Adipocyte (in vitro differentiated cells): ENCODE data around the gene DMXL2.
"Not testable (repeated sequence)": the region's sequence is repeated elsewhere in the genome, so short reads cannot be mapped to it uniquely, and the experiment has no call there.

Experiments
- DNase-seq: peaks from one replicate; pipeline ENCODE4 v3.0.0-alpha.2; 2015; ENCODE audit warnings: low read depth
- H3K27me3 ChIP-seq: replicated peaks from 2 replicates; pipeline ENCODE4 v1.7.0; 2013; ENCODE audit warnings: mild to moderate bottlenecking, low read length, moderate library complexity; ENCODE audit not compliant: control insufficient read depth, insufficient read depth
- H3K36me3 ChIP-seq: 2 replicates; pipeline ENCODE4 v1.7.0; 2013; ENCODE audit warnings: low read length, mild to moderate bottlenecking, moderate library complexity; ENCODE audit not compliant: control insufficient read depth, insufficient read depth, severe bottlenecking
- H3K4me1 ChIP-seq: 2 replicates; pipeline ENCODE4 v1.7.0; 2013; ENCODE audit warnings: mild to moderate bottlenecking, low read length, moderate library complexity; ENCODE audit not compliant: control insufficient read depth, insufficient read depth
- H3K4me3 ChIP-seq: 2 replicates; pipeline ENCODE4 v1.7.0; 2013; ENCODE audit warnings: mild to moderate bottlenecking, low read length, moderate library complexity
- H3K9ac ChIP-seq: 2 replicates; pipeline ENCODE4 v1.7.0; 2013; ENCODE audit warnings: mild to moderate bottlenecking, low read length, moderate library complexity
- H3K9me3 ChIP-seq: 2 replicates; pipeline ENCODE4 v1.7.0; 2013; ENCODE audit warnings: mild to moderate bottlenecking, low read length, moderate library complexity; ENCODE audit not compliant: control insufficient read depth

Gene DMXL2

GRCh38 chr15:51589881-51590568 lies 32.5 kb downstream of the DMXL2 start:
- H3K4me1 ChIP-seq: no peaks in the 10 kb centered on the region
- no peak overlapping the region for H3K9ac ChIP-seq
- no peaks in the 10 kb centered on the region for H3K36me3 ChIP-seq
- H3K9me3 ChIP-seq: no peaks in the 10 kb centered on the region
- H3K27me3 ChIP-seq: no peaks in the 10 kb centered on the region
- DNase-seq: no peak
- H3K4me3 ChIP-seq: no peak overlapping the region

DNA sequence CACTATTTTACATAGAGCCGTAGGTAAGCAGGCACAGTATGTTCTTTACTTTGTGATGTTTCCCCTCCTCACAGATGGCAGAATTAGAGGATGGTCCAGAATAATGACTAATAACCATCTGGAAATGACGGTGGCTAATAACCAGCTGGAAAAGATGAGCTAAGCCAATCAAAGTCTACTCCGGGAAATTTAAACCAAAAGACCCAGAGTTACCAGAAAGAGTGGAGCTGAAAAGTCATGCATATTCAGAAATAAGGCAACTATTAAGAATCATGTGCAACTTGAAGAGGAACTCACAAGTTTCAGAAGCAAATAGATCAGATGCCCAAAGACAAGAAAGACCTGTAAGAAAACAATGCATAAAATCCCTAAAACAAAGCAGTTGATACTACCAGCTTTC lies 33.6 kb downstream of the DMXL2 start:
- DNase-seq: no peak
- Histone ChIP-seq H3K36me3 (no peaks in the 10 kb centered on the region), H3K27me3 (no peaks in the 10 kb centered on the region), H3K9me3 (no peaks in the 10 kb centered on the region), H3K9ac (no peak overlapping the region), H3K4me1 (no peaks in the 10 kb centered on the region), H3K4me3 (no peak overlapping the region)

- Histone ChIP-seq H3K9ac (no peak overlapping the region), H3K9me3 (peaks cover 7% of the 10 kb centered on the region), H3K4me3 (no peak overlapping the region), H3K4me1 (no peaks in the 10 kb centered on the region), H3K36me3 (no peaks in the 10 kb centered on the region), H3K27me3 (no peaks in the 10 kb centered on the region)
- DNase-seq: no peak
These were observed 36.6 kb downstream of the DMXL2 start for GRCh38 chr15:51585986-51586385.

DNA sequence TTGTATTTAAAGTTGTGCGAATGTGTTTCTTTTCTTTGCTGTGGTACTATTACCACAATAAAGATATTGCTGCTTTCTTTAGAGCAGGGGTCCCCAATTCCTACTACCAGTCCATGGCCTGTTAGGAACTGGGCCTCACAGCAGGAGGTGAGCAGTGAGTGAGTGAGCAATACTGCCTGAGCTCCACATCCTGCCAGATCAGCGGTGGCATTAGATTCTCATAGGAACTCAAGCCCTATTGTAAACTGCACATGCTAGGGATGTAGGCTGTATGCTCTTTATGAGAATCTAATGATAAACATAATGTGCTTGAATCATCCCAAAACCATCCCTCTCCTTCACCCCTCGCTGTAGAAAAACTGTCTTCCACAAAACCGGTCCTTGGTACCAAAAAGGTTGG lies 41.6 kb downstream of the DMXL2 start:
- Histone ChIP-seq H3K9ac (no peak overlapping the region), H3K4me1 (peaks cover 27% of the 10 kb centered on the region), H3K27me3 (no peaks in the 10 kb centered on the region), H3K9me3 (peaks cover 7% of the 10 kb centered on the region), H3K36me3 (no peaks in the 10 kb centered on the region), H3K4me3 (no peak overlapping the region)
- no peak for DNase-seq

DNA sequence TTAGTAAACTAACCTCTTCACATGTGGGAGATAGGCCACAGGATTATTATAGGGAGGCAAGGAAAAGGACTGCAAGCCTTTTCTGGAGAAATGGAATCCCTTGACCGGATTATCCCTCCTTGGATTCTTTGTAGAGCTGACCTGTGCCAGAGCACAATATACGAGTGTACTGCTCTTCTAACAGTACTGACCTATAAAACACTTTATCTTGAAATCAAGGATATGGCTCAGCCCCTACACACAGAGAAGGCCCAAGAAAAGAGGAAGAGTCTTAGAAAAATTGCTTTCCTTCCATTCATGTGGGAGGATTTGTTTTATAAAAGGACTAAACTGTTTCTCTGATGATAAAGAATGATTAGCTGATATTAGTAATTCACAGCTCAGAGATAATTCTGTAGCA lies 42.2 kb downstream of the DMXL2 start:
- no peak for DNase-seq
- Histone ChIP-seq H3K4me1 (peaks cover 33% of the 10 kb centered on the region), H3K27me3 (no peaks in the 10 kb centered on the region), H3K4me3 (no peak overlapping the region), H3K9me3 (peaks cover 7% of the 10 kb centered on the region), H3K36me3 (no peaks in the 10 kb centered on the region), H3K9ac (no peak overlapping the region)

- peak; percentile 52 for DNase-seq
- Histone ChIP-seq H3K4me1 (peaks cover 42% of the 10 kb centered on the region), H3K4me3 (no peak overlapping the region)
These were observed 43.6 kb downstream of the DMXL2 start for GRCh38 chr15:51579012-51579411.

DNA sequence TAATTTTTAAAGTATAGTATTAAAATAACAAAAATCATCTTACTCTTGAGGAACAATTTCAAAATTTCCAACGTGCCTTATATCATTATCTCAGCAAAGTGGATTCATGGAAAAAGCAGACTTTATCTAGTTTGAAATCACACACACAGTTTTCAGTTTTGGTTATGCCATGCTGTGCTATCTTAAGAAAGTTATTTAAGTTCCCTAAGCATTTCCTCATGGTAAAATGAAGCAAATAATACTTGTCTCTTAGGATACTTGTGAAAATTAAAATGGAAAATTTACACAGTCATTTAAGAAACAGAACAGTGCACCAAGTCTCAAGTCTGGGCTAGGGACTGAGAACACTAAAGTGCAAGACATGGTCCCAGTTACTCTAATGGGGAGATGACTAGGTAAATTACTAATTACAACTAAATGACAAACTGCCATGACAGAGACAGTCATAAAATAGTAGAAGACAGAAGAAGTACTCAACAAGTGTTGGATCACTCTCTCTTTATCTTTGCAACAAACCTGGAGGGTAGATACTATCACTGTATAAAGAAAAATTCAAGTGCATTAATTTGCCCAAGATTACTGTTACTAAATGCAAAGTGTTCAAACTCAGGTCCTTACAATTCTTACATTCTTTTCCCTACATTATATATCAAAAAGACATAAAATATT lies 44.8 kb downstream of the DMXL2 start:
- no peak for DNase-seq
- Histone ChIP-seq H3K9me3 (peaks cover 7% of the 10 kb centered on the region), H3K4me1 (peaks cover 42% of the 10 kb centered on the region), H3K4me3 (peak overlapping the region; percentile 59), H3K9ac (peak overlapping the region; percentile 50), H3K36me3 (no peaks in the 10 kb centered on the region), H3K27me3 (no peaks in the 10 kb centered on the region)

More at GRCh38 chr15:51579012-51579411, 43.6 kb downstream of the DMXL2 start:
- H3K9ac ChIP-seq: no peak overlapping the region
- H3K9me3 ChIP-seq: peaks cover 7% of the 10 kb centered on the region
- no peaks in the 10 kb centered on the region for H3K36me3 ChIP-seq
- H3K27me3 ChIP-seq: no peaks in the 10 kb centered on the region

DNA sequence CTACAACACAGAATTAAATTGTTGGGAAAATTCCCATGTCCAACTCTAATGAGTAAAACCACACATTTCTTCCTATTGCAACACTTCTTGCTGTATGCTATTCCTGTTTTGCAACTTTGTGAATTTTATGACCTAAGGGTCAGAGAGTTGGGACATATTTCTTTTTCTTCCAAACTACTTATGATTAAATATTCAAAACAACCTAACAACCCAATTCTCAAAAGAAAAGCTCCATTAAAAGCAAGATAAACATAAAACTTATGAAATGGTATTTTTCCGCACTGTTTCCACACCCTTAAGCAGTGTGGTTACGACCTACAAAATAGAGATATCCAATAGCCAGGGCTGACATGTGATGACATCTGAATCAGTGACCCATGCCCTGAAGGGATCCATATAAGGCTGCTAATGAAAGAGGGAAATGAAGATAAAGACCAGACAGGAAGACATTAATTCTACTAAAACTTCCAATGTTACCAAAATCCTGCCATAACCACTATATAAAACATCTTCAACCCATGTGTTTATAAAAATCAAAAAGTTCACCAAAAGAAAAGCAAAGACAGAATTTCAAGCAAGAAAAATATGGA lies 45.6 kb downstream of the DMXL2 start:
- Histone ChIP-seq H3K4me1 (peaks cover 42% of the 10 kb centered on the region), H3K9me3 (peaks cover 6% of the 10 kb centered on the region), H3K27me3 (no peaks in the 10 kb centered on the region), H3K4me3 (peak overlapping the region; percentile 65), H3K36me3 (no peaks in the 10 kb centered on the region), H3K9ac (peak overlapping the region; percentile 50)
- peak; percentile 91 for DNase-seq

DNA sequence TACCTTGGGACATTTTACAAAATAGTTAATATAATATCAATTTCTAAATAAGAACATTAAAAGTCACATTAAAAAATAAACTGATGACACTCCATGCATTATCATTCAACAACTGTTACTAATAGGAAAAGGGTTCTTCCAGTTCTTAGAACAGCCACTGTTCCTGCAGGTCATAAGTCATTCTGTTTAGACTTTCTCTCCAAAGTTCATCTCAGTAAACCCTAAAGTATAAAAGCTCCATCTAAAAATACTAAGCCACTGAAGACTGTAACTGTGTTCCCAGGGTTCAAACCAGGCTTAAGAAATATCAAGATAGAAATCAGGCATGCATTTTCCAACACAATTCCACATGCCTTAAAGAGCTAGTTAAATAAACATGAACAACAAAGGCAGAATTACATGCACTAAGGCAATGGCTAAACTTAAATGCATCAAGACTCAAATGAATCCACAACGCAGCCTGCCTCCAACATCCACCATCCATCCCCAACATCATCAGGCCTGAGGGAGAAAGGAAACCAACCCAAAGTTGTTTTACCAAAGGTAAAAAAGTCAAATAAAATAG lies 46.2 kb downstream of the DMXL2 start:
- Histone ChIP-seq H3K9ac (peak overlapping the region; percentile 30), H3K4me1 (peaks cover 42% of the 10 kb centered on the region)

GRCh38 chr15:51575775-51576174 lies 46.8 kb downstream of the DMXL2 start:
- no peak for DNase-seq
- Histone ChIP-seq H3K4me1 (peaks cover 42% of the 10 kb centered on the region), H3K9me3 (no peaks in the 10 kb centered on the region), H3K36me3 (no peaks in the 10 kb centered on the region), H3K27me3 (no peaks in the 10 kb centered on the region), H3K9ac (no peak overlapping the region), H3K4me3 (no peak overlapping the region)

More for the DNA sequence above, 46.2 kb downstream of the DMXL2 start:
- H3K4me3 ChIP-seq: peak overlapping the region; percentile 65
- H3K9me3 ChIP-seq: no peaks in the 10 kb centered on the region
- H3K27me3 ChIP-seq: no peaks in the 10 kb centered on the region
- peak; percentile 58 for DNase-seq
- H3K36me3 ChIP-seq: no peaks in the 10 kb centered on the region

DNA sequence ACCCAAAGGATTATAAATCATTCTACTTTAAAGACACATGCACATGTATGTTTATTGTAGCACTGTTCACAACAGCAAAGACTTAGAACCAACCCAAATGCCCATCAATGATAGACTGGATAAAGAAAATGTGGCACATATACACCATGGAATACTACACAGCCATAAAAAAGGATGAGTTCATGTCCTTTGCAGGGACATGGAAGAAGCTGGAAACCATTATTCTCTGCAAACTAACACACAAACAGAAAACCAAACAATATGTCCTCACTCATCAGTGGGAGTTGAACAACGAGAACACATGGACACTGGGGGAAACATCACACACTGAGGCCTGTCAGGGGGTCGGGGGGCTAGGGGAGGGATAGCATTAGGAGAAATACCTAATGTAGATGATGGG lies 49.2 kb downstream of the DMXL2 start:
- not testable (repeated sequence) for H3K36me3 ChIP-seq, H3K4me3 ChIP-seq, DNase-seq, H3K27me3 ChIP-seq, H3K9ac ChIP-seq, H3K9me3 ChIP-seq
- H3K4me1 ChIP-seq: peaks cover 35% of the 10 kb centered on the region
